PC-9 (cell line): ENCODE measurements around the gene LRFN2. TPM values are rescaled to one million over a fixed set of nuclear protein-coding genes. Genes with fewer than 3 reads are reported as not detected.

ENCODE experiments used
- BruUV-seq: library from RNA; stranded (reverse); fragments of 400-500 nt; replicated peaks from 2 replicates; lab custom pipeline; 2021; lab: Mats Ljungman, UMichigan
- CTCF ChIA-PET: fragments of 300-600 bp; sonication (Branson Sonifier 250); formaldehyde crosslinking; loops from one replicate; lab custom pipeline; 2022; ENCODE audit warnings: antibody characterized with exemption; lab: Charles Lee
- POLR2A ChIA-PET: fragments of 300-600 bp; sonication (Branson Sonifier 250); formaldehyde crosslinking; loops from one replicate; lab custom pipeline; 2022; ENCODE audit warnings: antibody characterized with exemption; ENCODE audit not compliant: unreplicated experiment; lab: Charles Lee
- DNase-seq, 2 experiments: peaks; one replicate each; pipeline versions ENCODE4 v3.0.0 to v3.0.0-alpha.2; 2015 to 2022; ENCODE audit warnings: mixed read lengths in 1 of 2
- H2AFZ ChIP-seq: fragments of 200-600 bp; sonication (generic); 2 replicates; pipeline ENCODE4 v1.8.1; 2017; ENCODE audit warnings: antibody characterized with exemption
- H3F3A ChIP-seq: fragments of 200-600 bp; sonication (generic); 2 replicates; pipeline ENCODE4 v1.8.1; 2017; ENCODE audit warnings: antibody characterized with exemption, mild to moderate bottlenecking, low read depth; ENCODE audit not compliant: insufficient read depth
- H3K27ac ChIP-seq: fragments of 200-600 bp; sonication (generic); 2 replicates; pipeline ENCODE4 v1.6.1; 2016; ENCODE audit warnings: mixed run types
- H3K27me3 ChIP-seq: fragments of 200-600 bp; sonication (generic); 2 replicates; pipeline ENCODE4 v1.6.1; 2016; ENCODE audit warnings: low read depth, mixed run types; ENCODE audit not compliant: insufficient read depth
- H3K36me3 ChIP-seq: fragments of 200-600 bp; sonication (generic); 2 replicates; pipeline ENCODE4 v1.6.1; 2016; ENCODE audit warnings: low read depth, mixed run types
- H3K4me1 ChIP-seq: fragments of 200-600 bp; sonication (generic); replicated peaks from 2 replicates; pipeline ENCODE4 v1.6.1; 2016; ENCODE audit warnings: mixed run types; ENCODE audit not compliant: insufficient read depth
- H3K4me2 ChIP-seq: fragments of 200-600 bp; sonication (generic); 2 replicates; pipeline ENCODE4 v1.6.1; 2017; ENCODE audit warnings: mixed run types
- H3K4me3 ChIP-seq: fragments of 200-600 bp; sonication (generic); 2 replicates; pipeline ENCODE4 v1.6.1; 2016; ENCODE audit warnings: mixed run types
- H3K79me2 ChIP-seq: fragments of 200-600 bp; sonication (generic); 2 replicates; pipeline ENCODE4 v1.6.1; 2017; ENCODE audit warnings: low read depth, mixed run types
- H3K9me2 ChIP-seq: fragments of 200-600 bp; sonication (generic); 2 replicates; pipeline ENCODE4 v1.8.1; 2017; ENCODE audit warnings: mild to moderate bottlenecking; ENCODE audit not compliant: insufficient read depth
- H3K9me3 ChIP-seq: fragments of 200-600 bp; sonication (generic); 2 replicates; pipeline ENCODE4 v1.8.1; 2016; ENCODE audit warnings: low read depth; ENCODE audit not compliant: insufficient read depth
- H4K20me1 ChIP-seq: fragments of 200-600 bp; sonication (generic); 2 replicates; pipeline ENCODE4 v1.8.1; 2017; ENCODE audit not compliant: insufficient read depth
- EZH2 ChIP-seq: fragments of 200-600 bp; sonication (generic); IDR thresholded peaks from 2 replicates; pipeline ENCODE4 v1.8.0; 2017; ENCODE audit warnings: antibody characterized with exemption, low read depth
- intact Hi-C: fragments of 100-400 bp; cut with micrococcal nuclease; formaldehyde crosslinking; loops from one replicate; pipeline ENCODE4 v1.10.0; 2022; ENCODE audit not compliant: unreplicated experiment
- total RNA-seq: library from RNA; stranded (reverse); gene quantifications from 2 replicates; pipeline ENCODE4 v1.2.3, GENCODE V29; 2021
- TF ChIP-seq, protein P1 (sequence below): fragments of 200-600 bp; sonication (generic); conservative IDR thresholded peaks from 2 replicates; pipeline ENCODE4 v1.6.1; 2017; ENCODE audit warnings: mixed run types, antibody characterized with exemption, mild to moderate bottlenecking, moderate library complexity

LRFN2 gene
- total RNA-seq, 1 experiment from 2014 or later = not detected

DNA sequence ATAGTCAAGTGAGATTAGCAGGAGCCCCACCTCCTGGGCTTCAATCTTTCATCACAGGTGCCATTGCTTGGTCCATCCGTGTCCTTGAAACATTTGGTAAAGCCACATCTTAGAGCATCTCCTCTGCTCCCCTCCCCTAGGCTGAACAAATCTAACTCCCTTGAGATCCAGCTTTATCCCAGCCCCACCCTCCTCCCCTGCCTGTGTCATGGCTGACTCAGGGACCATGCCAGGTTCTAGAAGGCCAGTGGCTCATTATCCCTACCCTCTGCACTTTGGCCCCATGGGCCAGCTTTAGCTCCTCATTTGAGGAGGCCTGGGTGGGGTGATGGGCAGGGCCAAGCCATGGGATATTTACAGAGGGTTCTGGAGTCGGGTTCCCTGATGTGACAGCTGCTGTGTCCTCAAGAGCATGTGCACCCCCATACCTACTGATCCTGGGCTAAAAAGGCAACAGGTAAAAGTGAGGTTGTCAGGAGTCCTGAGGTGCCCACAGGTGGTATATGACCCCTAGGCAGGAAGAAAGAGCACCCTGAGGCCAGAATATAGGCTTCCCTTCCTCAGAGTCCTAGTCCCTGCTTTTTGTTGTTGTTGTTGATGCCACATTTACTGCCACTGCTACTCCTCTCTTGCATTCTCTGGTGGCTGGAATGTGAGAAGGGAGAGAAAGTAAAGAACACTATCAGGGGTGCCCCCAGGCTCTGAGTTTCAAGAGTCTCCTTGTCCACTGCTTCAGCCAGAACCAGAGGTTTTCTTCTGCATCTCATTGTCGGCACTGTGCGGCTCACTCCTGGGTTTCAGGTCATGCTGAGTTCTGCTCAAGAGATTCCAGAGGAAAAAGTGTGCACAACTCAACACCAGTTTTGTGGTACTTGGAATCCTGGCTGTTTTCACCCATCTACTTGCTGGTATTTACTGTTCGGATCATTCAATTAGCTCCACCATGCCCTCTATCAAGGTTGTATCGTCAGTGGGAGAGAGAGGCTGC, 228.4 kb downstream of the LRFN2 start:
- intact Hi-C loops = no loop called here
- TF ChIP-seq, protein P1, sequence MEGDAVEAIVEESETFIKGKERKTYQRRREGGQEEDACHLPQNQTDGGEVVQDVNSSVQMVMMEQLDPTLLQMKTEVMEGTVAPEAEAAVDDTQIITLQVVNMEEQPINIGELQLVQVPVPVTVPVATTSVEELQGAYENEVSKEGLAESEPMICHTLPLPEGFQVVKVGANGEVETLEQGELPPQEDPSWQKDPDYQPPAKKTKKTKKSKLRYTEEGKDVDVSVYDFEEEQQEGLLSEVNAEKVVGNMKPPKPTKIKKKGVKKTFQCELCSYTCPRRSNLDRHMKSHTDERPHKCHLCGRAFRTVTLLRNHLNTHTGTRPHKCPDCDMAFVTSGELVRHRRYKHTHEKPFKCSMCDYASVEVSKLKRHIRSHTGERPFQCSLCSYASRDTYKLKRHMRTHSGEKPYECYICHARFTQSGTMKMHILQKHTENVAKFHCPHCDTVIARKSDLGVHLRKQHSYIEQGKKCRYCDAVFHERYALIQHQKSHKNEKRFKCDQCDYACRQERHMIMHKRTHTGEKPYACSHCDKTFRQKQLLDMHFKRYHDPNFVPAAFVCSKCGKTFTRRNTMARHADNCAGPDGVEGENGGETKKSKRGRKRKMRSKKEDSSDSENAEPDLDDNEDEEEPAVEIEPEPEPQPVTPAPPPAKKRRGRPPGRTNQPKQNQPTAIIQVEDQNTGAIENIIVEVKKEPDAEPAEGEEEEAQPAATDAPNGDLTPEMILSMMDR = no peak
- no peak for TF ChIP-seq EZH2

DNA sequence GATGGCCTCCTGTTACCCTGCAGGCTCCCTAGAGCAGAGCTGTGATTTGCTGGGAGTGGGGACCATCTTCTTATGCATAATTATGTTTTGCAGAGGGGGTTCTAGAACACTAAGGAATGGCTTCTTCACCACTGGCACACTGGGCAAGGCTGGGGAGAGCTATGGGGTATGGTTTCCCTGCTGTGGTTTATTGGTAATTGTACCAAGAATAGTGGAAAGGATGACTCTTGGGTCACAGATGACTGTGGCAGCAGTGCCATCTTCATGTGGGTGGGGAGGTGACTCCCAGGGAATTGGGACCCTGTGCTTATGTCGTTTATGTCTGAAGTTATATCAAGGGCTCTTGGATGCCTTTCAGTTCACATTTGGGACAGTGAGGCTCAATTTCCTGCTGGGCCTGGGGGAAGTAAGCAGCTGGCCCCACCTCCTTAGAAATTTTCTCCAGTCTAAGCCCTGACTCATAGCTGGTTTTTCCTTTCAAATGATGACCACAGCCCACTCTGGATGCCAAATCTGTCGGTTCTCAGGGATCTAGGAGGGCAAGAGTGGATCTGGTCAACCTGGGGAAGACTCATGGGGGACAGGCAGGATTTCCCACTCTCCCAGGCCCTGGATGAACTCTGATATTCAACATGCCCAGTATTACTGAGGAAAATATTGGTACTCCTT, 230.8 kb downstream of the LRFN2 start:
- intact Hi-C loops = no loop called here

More for the DNA sequence above, 228.4 kb downstream of the LRFN2 start:
- BruUV-seq = no TSS peak
- ChIA-PET POLR2A (no interaction called here), CTCF (no interaction called here)
- Histone ChIP-seq H2AFZ (no peak overlapping the region), H3K27ac (no peak overlapping the region), H3K4me3 (no peak overlapping the region), H3K27me3 (peaks cover 17% of the 10 kb centered on the region), H4K20me1 (no peaks in the 10 kb centered on the region), H3K4me2 (no peak overlapping the region), H3K79me2 (no peaks in the 10 kb centered on the region), H3K9me2 (no peaks in the 10 kb centered on the region; the same call in 1 of the 2 replicates), H3K36me3 (no peaks in the 10 kb centered on the region), H3K9me3 (no peaks in the 10 kb centered on the region), H3F3A (no peaks in the 10 kb centered on the region), H3K4me1 (no peaks in the 10 kb centered on the region)
- DNase-seq = no peak

DNA sequence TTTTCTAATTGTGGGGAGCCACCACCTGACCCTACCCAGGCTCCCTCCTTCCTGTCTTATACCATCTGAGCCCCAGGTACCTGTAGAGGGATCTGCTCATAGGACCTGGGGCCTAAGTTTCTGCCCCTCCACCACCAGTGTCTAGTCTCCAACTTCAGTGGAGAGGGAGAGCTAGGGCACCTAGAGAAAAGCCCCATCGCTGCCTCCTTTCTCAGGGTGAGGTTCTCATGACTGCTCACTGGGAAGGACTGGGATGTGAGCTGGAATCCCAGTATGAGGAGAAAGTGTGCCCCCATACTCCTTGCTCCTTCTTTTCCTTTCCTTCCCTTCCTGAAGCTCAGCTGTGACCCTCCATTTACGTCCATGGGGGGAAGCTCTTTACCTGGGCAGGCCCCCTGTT, 231.6 kb downstream of the LRFN2 start:
- Histone ChIP-seq H3K4me1 (no peaks in the 10 kb centered on the region), H3K9me2 (no peaks in the 10 kb centered on the region), H3K4me2 (no peak overlapping the region), H4K20me1 (no peaks in the 10 kb centered on the region), H3K79me2 (no peaks in the 10 kb centered on the region), H3K27ac (no peak overlapping the region), H2AFZ (no peak overlapping the region), H3K4me3 (no peak overlapping the region), H3K27me3 (peaks cover 17% of the 10 kb centered on the region), H3K9me3 (no peaks in the 10 kb centered on the region), H3K36me3 (no peaks in the 10 kb centered on the region), H3F3A (peaks cover 3% of the 10 kb centered on the region; the same call in 1 of the 2 replicates)
- BruUV-seq = no TSS peak
- TF ChIP-seq, protein P1 = no peak
- DNase-seq = no peak
- POLR2A ChIA-PET = no interaction called here
- intact Hi-C loops = no loop called here
- CTCF ChIA-PET = no interaction called here

More for the DNA sequence above, 230.8 kb downstream of the LRFN2 start:
- H3K36me3 ChIP-seq = no peaks in the 10 kb centered on the region
- H3K4me3 ChIP-seq = no peak overlapping the region
- H3K79me2 ChIP-seq = no peaks in the 10 kb centered on the region
- H3K4me2 ChIP-seq = no peak overlapping the region
- no peaks in the 10 kb centered on the region for H3K9me3 ChIP-seq
- no peaks in the 10 kb centered on the region for H3K9me2 ChIP-seq
- H3K27ac ChIP-seq = no peak overlapping the region
- H3K27me3 ChIP-seq = peaks cover 17% of the 10 kb centered on the region
- H3K4me1 ChIP-seq = no peaks in the 10 kb centered on the region
- POLR2A ChIA-PET = no interaction called here
- no peak for TF ChIP-seq EZH2
- TF ChIP-seq, protein P1 = no peak
- DNase-seq = no peak
- BruUV-seq = no TSS peak
- no peaks in the 10 kb centered on the region for H3F3A ChIP-seq
- no peaks in the 10 kb centered on the region for H4K20me1 ChIP-seq
- CTCF ChIA-PET = no interaction called here
- H2AFZ ChIP-seq = no peak overlapping the region
